ENCODE results near the gene DNALI1.

DNALI1 gene

GRCh38 chr1:37605061-37605650 lies 48.4 kb downstream of the DNALI1 start:
- intact Hi-C loops (cut with DNase I; ENCODE audit: low total_unique reads), result no loop called here

GRCh38 chr1:37605806-37606474 lies 49.2 kb downstream of the DNALI1 start:
- TF ChIP-seq CTCF (IDR thresholded peaks at IDR 0.05), result no peak
- no peaks in the 10 kb centered on the region for H3K36me3 ChIP-seq
- no peaks in the 10 kb centered on the region for H3K9me3 ChIP-seq
- no peak for DNase-seq
- peak overlapping the region; percentile 6 to 55 for H3K27ac ChIP-seq
- intact Hi-C loops (cut with DNase I; ENCODE audit: low total_unique reads), result no loop called here
- no peak overlapping the region for H3K4me3 ChIP-seq
- H3K27me3 ChIP-seq, result no peaks in the 10 kb centered on the region
- H3K4me1 ChIP-seq, result peaks cover 0 to 22% (median 8%) of the 10 kb centered on the region in 4 donors

More at GRCh38 chr1:37605061-37605650, 48.4 kb downstream of the DNALI1 start:
- Histone ChIP-seq H3K36me3 (no peaks in the 10 kb centered on the region), H3K4me3 (no peak overlapping the region), H3K27ac (peak overlapping the region in 1 of 2 donors; percentile 55), H3K27me3 (no peaks in the 10 kb centered on the region), H3K9me3 (no peaks in the 10 kb centered on the region), H3K4me1 (peaks cover 0 to 22% (median 8%) of the 10 kb centered on the region in 4 donors)
- no peak for TF ChIP-seq CTCF (IDR thresholded peaks at IDR 0.05)
- no peak for DNase-seq

GRCh38 chr1:37606481-37607263 lies 49.9 kb downstream of the DNALI1 start:
- no peak for DNase-seq
- Histone ChIP-seq H3K36me3 (no peaks in the 10 kb centered on the region), H3K9me3 (no peaks in the 10 kb centered on the region), H3K4me1 (peaks cover 0 to 22% (median 8%) of the 10 kb centered on the region in 4 donors), H3K27me3 (no peaks in the 10 kb centered on the region), H3K27ac (peak overlapping the region; percentile 6 to 55), H3K4me3 (no peak overlapping the region)
- intact Hi-C loops (cut with DNase I; ENCODE audit: low total_unique reads), result no loop called here
- TF ChIP-seq CTCF (IDR thresholded peaks at IDR 0.05), result no peak

GRCh38 chr1:37609002-37609401 lies 52.3 kb downstream of the DNALI1 start:
- Histone ChIP-seq H3K4me3 (no peak overlapping the region), H3K4me1 (peaks cover 0 to 22% (median 6%) of the 10 kb centered on the region in 4 donors), H3K27me3 (peaks cover 0 to 16% of the 10 kb centered on the region in 2 donors), H3K36me3 (no peaks in the 10 kb centered on the region), H3K27ac (no peak overlapping the region), H3K9me3 (no peaks in the 10 kb centered on the region)
- TF ChIP-seq CTCF (IDR thresholded peaks at IDR 0.05), result no peak
- no peak for DNase-seq
- intact Hi-C loops (cut with DNase I; ENCODE audit: low total_unique reads), result no loop called here

GRCh38 chr1:37609994-37610393 lies 53.3 kb downstream of the DNALI1 start:
- TF ChIP-seq CTCF (IDR thresholded peaks at IDR 0.05), result no peak
- intact Hi-C loops (cut with DNase I; ENCODE audit: low total_unique reads), result loop anchor here (2.0 kb wide), 1 partner anchor 39 kb away; no protein-coding TSS in a partner anchor
- peaks cover 0 to 26% of the 10 kb centered on the region in 2 donors for H3K27me3 ChIP-seq
- no peaks in the 10 kb centered on the region for H3K36me3 ChIP-seq
- peaks cover 0 to 22% (median 6%) of the 10 kb centered on the region in 4 donors for H3K4me1 ChIP-seq
- H3K27ac ChIP-seq, result no peak overlapping the region
- H3K4me3 ChIP-seq, result no peak overlapping the region
- no peaks in the 10 kb centered on the region for H3K9me3 ChIP-seq
- no peak for DNase-seq

All from tibial artery (tissue), 4 donors.